ENCODE results near the gene KIAA0825.

KIAA0825 gene

DNA sequence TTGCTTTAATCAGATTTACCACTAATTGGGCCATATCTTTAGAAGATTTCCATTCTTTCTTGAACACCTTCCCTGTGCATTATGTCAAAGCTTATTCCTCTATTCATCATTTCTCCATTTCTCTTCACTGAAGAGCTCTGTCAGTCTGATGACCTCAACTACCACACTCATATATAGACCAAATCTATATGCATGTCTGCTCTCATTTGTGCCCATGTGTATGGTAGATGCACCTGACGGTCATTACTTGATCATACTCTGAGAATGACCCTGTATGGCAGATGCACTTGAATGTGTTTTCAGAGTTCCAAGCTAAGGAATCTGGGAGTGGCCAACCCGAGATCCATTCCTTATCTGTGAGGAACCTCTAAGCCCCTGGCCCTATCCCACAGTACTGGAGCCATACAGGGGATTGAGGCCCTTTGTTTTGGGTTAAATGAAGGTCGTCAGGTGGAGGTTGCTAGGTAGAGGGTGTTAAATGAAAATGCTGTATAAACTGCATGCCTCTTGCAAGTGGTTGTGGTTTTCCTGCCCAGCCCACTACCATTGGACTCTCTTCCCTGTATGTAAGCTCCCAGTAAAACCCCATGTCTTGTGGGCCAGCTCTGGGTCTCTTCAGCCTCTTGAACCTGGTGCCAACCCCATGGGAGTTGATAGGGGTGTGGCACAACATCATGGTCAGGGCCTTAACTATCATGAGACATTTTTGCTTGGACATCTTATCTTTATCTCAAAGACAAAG is 229.5 kb downstream of the KIAA0825 start:
- TF ChIP-seq, protein P1, sequence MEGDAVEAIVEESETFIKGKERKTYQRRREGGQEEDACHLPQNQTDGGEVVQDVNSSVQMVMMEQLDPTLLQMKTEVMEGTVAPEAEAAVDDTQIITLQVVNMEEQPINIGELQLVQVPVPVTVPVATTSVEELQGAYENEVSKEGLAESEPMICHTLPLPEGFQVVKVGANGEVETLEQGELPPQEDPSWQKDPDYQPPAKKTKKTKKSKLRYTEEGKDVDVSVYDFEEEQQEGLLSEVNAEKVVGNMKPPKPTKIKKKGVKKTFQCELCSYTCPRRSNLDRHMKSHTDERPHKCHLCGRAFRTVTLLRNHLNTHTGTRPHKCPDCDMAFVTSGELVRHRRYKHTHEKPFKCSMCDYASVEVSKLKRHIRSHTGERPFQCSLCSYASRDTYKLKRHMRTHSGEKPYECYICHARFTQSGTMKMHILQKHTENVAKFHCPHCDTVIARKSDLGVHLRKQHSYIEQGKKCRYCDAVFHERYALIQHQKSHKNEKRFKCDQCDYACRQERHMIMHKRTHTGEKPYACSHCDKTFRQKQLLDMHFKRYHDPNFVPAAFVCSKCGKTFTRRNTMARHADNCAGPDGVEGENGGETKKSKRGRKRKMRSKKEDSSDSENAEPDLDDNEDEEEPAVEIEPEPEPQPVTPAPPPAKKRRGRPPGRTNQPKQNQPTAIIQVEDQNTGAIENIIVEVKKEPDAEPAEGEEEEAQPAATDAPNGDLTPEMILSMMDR (IDR thresholded peaks at IDR 0.05): no peak
- H3K27ac ChIP-seq: no peak overlapping the region
- H3K9me3 ChIP-seq (ENCODE audit: control insufficient read depth, low read length): no peaks in the 10 kb centered on the region
- H3K9ac ChIP-seq: no peak overlapping the region
- no peaks in the 10 kb centered on the region for H3K4me1 ChIP-seq
- no peak overlapping the region for H2AFZ ChIP-seq
- no peak overlapping the region for H3K4me3 ChIP-seq (ENCODE audit: low read depth, low read length)
- no peaks in the 10 kb centered on the region for H3K36me3 ChIP-seq (ENCODE audit: control insufficient read depth, insufficient read depth, low read length)
- H3K79me2 ChIP-seq: no peaks in the 10 kb centered on the region
- H3K4me2 ChIP-seq (ENCODE audit: low read length): no peak overlapping the region
- H3K27me3 ChIP-seq (ENCODE audit: control insufficient read depth, insufficient read depth, low read length): no peaks in the 10 kb centered on the region

DNA sequence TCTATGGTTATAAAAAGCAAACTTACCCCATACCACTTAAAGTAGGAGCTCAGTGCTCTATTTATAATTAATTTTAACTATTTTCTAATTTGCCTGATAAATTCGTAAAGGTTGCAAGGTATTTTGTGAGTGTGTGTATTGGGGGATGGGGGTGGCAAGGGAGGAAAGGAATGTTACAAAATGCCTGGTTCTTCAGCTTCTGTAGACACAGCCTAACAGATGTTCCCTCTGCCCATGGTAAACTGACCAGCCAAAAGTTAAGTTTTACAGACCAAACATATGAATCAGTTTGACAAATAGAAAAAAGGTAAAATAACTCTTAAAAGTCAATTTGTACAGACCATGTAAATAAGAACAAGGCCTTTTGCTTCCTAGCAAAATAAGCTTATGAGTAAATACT is 232.6 kb downstream of the KIAA0825 start:
- Histone ChIP-seq H3K4me2 (ENCODE audit: low read length) (no peak overlapping the region), H3K4me3 (ENCODE audit: low read depth, low read length) (no peak overlapping the region), H3K79me2 (no peaks in the 10 kb centered on the region), H3K27ac (no peak overlapping the region), H3K27me3 (ENCODE audit: control insufficient read depth, insufficient read depth, low read length) (no peaks in the 10 kb centered on the region), H3K9me3 (ENCODE audit: control insufficient read depth, low read length) (no peaks in the 10 kb centered on the region), H3K36me3 (ENCODE audit: control insufficient read depth, insufficient read depth, low read length) (no peaks in the 10 kb centered on the region), H3K9ac (no peak overlapping the region), H2AFZ (no peak overlapping the region), H3K4me1 (no peaks in the 10 kb centered on the region)
- TF ChIP-seq, protein P1 (IDR thresholded peaks at IDR 0.05): no peak

DNA sequence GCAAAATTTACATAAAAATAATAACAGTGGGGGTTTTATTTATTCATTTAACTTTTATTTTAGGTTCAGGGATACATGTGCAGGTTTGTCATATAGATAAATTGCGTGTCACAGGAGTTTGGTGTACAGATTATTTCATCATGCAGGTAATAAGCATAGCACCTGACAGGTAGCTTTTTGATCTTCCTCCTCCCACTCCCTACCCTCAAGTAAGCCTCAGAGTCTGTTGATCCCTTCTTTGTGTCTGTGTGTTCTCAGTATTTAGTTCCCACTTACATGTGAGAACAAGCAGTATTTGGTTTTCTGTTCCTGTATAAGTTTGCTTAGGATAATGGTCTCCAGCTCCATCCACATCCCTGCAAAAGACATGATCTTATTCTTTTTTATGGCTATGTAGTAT is 240.3 kb downstream of the KIAA0825 start:
- H3K4me1 ChIP-seq: no peaks in the 10 kb centered on the region
- no peaks in the 10 kb centered on the region for H3K36me3 ChIP-seq (ENCODE audit: control insufficient read depth, insufficient read depth, low read length)
- H3K4me2 ChIP-seq (ENCODE audit: low read length): no peak overlapping the region
- no peak overlapping the region for H3K27ac ChIP-seq
- no peaks in the 10 kb centered on the region for H3K79me2 ChIP-seq
- H3K9ac ChIP-seq: no peak overlapping the region
- TF ChIP-seq, protein P1 (IDR thresholded peaks at IDR 0.05): no peak
- H3K27me3 ChIP-seq (ENCODE audit: control insufficient read depth, insufficient read depth, low read length): no peaks in the 10 kb centered on the region
- H3K9me3 ChIP-seq (ENCODE audit: control insufficient read depth, low read length): no peaks in the 10 kb centered on the region
- H2AFZ ChIP-seq: no peak overlapping the region
- H3K4me3 ChIP-seq (ENCODE audit: low read depth, low read length): no peak overlapping the region

DNA sequence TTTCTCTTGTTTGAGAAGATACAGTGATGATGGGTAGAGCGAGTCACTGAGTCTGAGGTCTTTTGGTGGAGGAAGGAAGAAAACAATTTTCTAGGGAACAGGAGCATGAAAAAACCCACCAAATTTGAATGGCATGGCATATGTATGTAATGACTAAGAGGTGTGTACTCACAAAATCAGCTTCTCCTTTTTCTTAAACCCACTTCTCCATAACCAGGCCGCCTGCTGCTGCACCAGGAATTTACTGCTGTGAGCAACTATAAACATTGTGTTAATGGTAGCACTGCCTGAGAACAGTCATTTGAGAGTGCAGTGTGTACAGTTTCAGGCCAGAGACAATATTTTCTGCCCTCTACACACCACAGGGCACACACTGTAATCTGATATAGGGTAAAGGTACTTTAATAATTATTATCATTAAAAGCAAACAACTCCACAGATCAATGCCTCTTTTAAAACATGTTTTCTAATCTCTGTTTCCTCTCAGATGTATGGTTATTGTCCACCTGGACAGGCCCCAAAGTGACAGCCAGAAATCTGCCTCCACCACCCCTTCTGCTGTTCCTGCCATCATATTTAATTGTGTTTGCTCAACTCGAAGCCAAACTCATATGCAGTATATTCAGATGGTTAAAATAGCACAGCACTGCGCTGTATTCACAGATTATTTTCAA is 241.6 kb downstream of the KIAA0825 start:
- Histone ChIP-seq H3K4me3 (ENCODE audit: low read depth, low read length) (no peak overlapping the region), H3K79me2 (no peaks in the 10 kb centered on the region), H3K4me1 (no peaks in the 10 kb centered on the region)

More for the DNA sequence above, 241.6 kb downstream of the KIAA0825 start:
- Histone ChIP-seq H2AFZ (no peak overlapping the region), H3K27ac (no peak overlapping the region), H3K27me3 (ENCODE audit: control insufficient read depth, insufficient read depth, low read length) (no peaks in the 10 kb centered on the region), H3K4me2 (ENCODE audit: low read length) (no peak overlapping the region), H3K9me3 (ENCODE audit: control insufficient read depth, low read length) (no peaks in the 10 kb centered on the region), H3K36me3 (ENCODE audit: control insufficient read depth, insufficient read depth, low read length) (no peaks in the 10 kb centered on the region), H3K9ac (no peak overlapping the region)
- TF ChIP-seq, protein P1 (IDR thresholded peaks at IDR 0.05): no peak
